Measurements from ENCODE around the gene PIK3CA.

Gene PIK3CA

GRCh38 chr3:179278151-179278550 is 130.0 kb downstream of the PIK3CA start:
- H2BK120ac ChIP-seq (ENCODE audit: insufficient read depth, low read length, poor library complexity), result no peak overlapping the region
- no peaks in the 10 kb centered on the region for H3K27me3 ChIP-seq (ENCODE audit: insufficient read depth, low read length)
- H3K79me2 ChIP-seq (ENCODE audit: control insufficient read depth, insufficient read depth, low read length, poor library complexity), result no peaks in the 10 kb centered on the region
- no peak overlapping the region for H2BK5ac ChIP-seq (ENCODE audit: low read depth, low read length, poor library complexity)
- no peak overlapping the region for H4K91ac ChIP-seq (ENCODE audit: low read depth, low read length)
- H3K27ac ChIP-seq (ENCODE audit: low read depth, low read length), result no peak overlapping the region
- no CpG with 5 or more reads among the region's 1 CpG for WGBS (ENCODE audit: extremely low coverage, insufficient coverage, insufficient read length)
- no peak overlapping the region for H3K9ac ChIP-seq (ENCODE audit: low read length)
- H2AFZ ChIP-seq (ENCODE audit: insufficient read depth, low read length, poor library complexity), result no peak overlapping the region
- no peak overlapping the region for H3K4ac ChIP-seq (ENCODE audit: low read depth, low read length)
- no peak for DNase-seq
- H3K4me2 ChIP-seq (ENCODE audit: low read length), result no peak overlapping the region
- peaks cover 0 to 2% of the 10 kb centered on the region in 2 experiments for H3K4me1 ChIP-seq (ENCODE audit: control insufficient read depth in 1 of 2, insufficient read depth in 2 of 2, low read length in 2 of 2)
- no peak overlapping the region for H3K18ac ChIP-seq (ENCODE audit: low read length)
- H4K8ac ChIP-seq (ENCODE audit: low read depth, low read length), result no peak overlapping the region
- no peaks in the 10 kb centered on the region for H3K36me3 ChIP-seq (ENCODE audit: control insufficient read depth in 1 of 2, insufficient read depth in 2 of 2, low read length in 2 of 2)
- H2AK5ac ChIP-seq (ENCODE audit: low read length), result no peak overlapping the region
- H4K12ac ChIP-seq (ENCODE audit: low read depth, low read length), result no peak overlapping the region
- no peak overlapping the region for H2BK12ac ChIP-seq (ENCODE audit: low read length)
- H3K23ac ChIP-seq (ENCODE audit: low read length), result no peak overlapping the region
- no peak overlapping the region for H3K14ac ChIP-seq (ENCODE audit: low read length)
- no peaks in the 10 kb centered on the region for H3K79me1 ChIP-seq (ENCODE audit: low read length)
- H3K4me3 ChIP-seq (ENCODE audit: low read depth, low read length), result no peak overlapping the region
- no peaks in the 10 kb centered on the region for H3K9me3 ChIP-seq (ENCODE audit: insufficient read depth, low read depth, low read length)

GRCh38 chr3:179278932-179279693 is 131.0 kb downstream of the PIK3CA start:
- Histone ChIP-seq H3K9ac (ENCODE audit: low read length) (no peak overlapping the region), H3K27me3 (ENCODE audit: insufficient read depth, low read length) (no peaks in the 10 kb centered on the region), H2BK12ac (ENCODE audit: low read length) (no peak overlapping the region), H3K14ac (ENCODE audit: low read length) (no peak overlapping the region), H3K18ac (ENCODE audit: low read length) (no peak overlapping the region), H3K4me3 (ENCODE audit: low read depth, low read length) (no peak overlapping the region), H4K12ac (ENCODE audit: low read depth, low read length) (no peak overlapping the region), H3K4me2 (ENCODE audit: low read length) (no peak overlapping the region), H2BK5ac (ENCODE audit: low read depth, low read length, poor library complexity) (no peak overlapping the region), H3K4me1 (ENCODE audit: control insufficient read depth in 1 of 2, insufficient read depth in 2 of 2, low read length in 2 of 2) (peaks cover 0 to 2% of the 10 kb centered on the region in 2 experiments), H3K9me3 (ENCODE audit: insufficient read depth, low read depth, low read length) (no peaks in the 10 kb centered on the region), H2AK5ac (ENCODE audit: low read length) (no peak overlapping the region), H3K79me1 (ENCODE audit: low read length) (no peaks in the 10 kb centered on the region), H2BK120ac (ENCODE audit: insufficient read depth, low read length, poor library complexity) (no peak overlapping the region), H4K8ac (ENCODE audit: low read depth, low read length) (no peak overlapping the region), H3K23ac (ENCODE audit: low read length) (no peak overlapping the region), H3K4ac (ENCODE audit: low read depth, low read length) (no peak overlapping the region), H3K79me2 (ENCODE audit: control insufficient read depth, insufficient read depth, low read length, poor library complexity) (no peaks in the 10 kb centered on the region), H2AFZ (ENCODE audit: insufficient read depth, low read length, poor library complexity) (no peak overlapping the region), H4K91ac (ENCODE audit: low read depth, low read length) (no peak overlapping the region), H3K36me3 (ENCODE audit: control insufficient read depth in 1 of 2, insufficient read depth in 2 of 2, low read length in 2 of 2) (no peaks in the 10 kb centered on the region), H3K27ac (ENCODE audit: low read depth, low read length) (no peak overlapping the region)
- DNase-seq, result no peak
- no CpG with 5 or more reads among the region's 4 CpGs for WGBS (ENCODE audit: extremely low coverage, insufficient coverage, insufficient read length)

GRCh38 chr3:179279837-179280236 is 131.7 kb downstream of the PIK3CA start:
- Histone ChIP-seq H2BK5ac (ENCODE audit: low read depth, low read length, poor library complexity) (no peak overlapping the region), H3K4me3 (ENCODE audit: low read depth, low read length) (no peak overlapping the region), H2BK12ac (ENCODE audit: low read length) (no peak overlapping the region), H4K8ac (ENCODE audit: low read depth, low read length) (no peak overlapping the region), H3K27me3 (ENCODE audit: insufficient read depth, low read length) (no peaks in the 10 kb centered on the region), H2BK120ac (ENCODE audit: insufficient read depth, low read length, poor library complexity) (no peak overlapping the region), H2AK5ac (ENCODE audit: low read length) (no peak overlapping the region), H3K27ac (ENCODE audit: low read depth, low read length) (no peak overlapping the region), H2AFZ (ENCODE audit: insufficient read depth, low read length, poor library complexity) (no peak overlapping the region), H3K9me3 (ENCODE audit: insufficient read depth, low read depth, low read length) (no peaks in the 10 kb centered on the region), H3K4me2 (ENCODE audit: low read length) (no peak overlapping the region), H3K79me2 (ENCODE audit: control insufficient read depth, insufficient read depth, low read length, poor library complexity) (no peaks in the 10 kb centered on the region), H3K4me1 (ENCODE audit: control insufficient read depth in 1 of 2, insufficient read depth in 2 of 2, low read length in 2 of 2) (peaks cover 0 to 2% of the 10 kb centered on the region in 2 experiments), H4K91ac (ENCODE audit: low read depth, low read length) (no peak overlapping the region), H3K36me3 (ENCODE audit: control insufficient read depth in 1 of 2, insufficient read depth in 2 of 2, low read length in 2 of 2) (no peaks in the 10 kb centered on the region), H3K79me1 (ENCODE audit: low read length) (no peaks in the 10 kb centered on the region), H3K9ac (ENCODE audit: low read length) (no peak overlapping the region), H3K14ac (ENCODE audit: low read length) (no peak overlapping the region), H3K4ac (ENCODE audit: low read depth, low read length) (no peak overlapping the region), H3K18ac (ENCODE audit: low read length) (no peak overlapping the region), H4K12ac (ENCODE audit: low read depth, low read length) (no peak overlapping the region), H3K23ac (ENCODE audit: low read length) (no peak overlapping the region)
- WGBS (ENCODE audit: extremely low coverage, insufficient coverage, insufficient read length), result no CpG with 5 or more reads among the region's 1 CpG
- DNase-seq, result no peak

- no peaks in the 10 kb centered on the region for H3K79me1 ChIP-seq (ENCODE audit: low read length)
- no peaks in the 10 kb centered on the region for H3K27me3 ChIP-seq (ENCODE audit: insufficient read depth, low read length)
- no CpG with 5 or more reads among the region's 3 CpGs for WGBS (ENCODE audit: extremely low coverage, insufficient coverage, insufficient read length)
- no peak overlapping the region for H3K9ac ChIP-seq (ENCODE audit: low read length)
- no peak overlapping the region for H4K12ac ChIP-seq (ENCODE audit: low read depth, low read length)
- no peak overlapping the region for H2BK120ac ChIP-seq (ENCODE audit: insufficient read depth, low read length, poor library complexity)
- no peaks in the 10 kb centered on the region for H3K9me3 ChIP-seq (ENCODE audit: insufficient read depth, low read depth, low read length)
- no peak overlapping the region for H4K8ac ChIP-seq (ENCODE audit: low read depth, low read length)
- no peaks in the 10 kb centered on the region for H3K36me3 ChIP-seq (ENCODE audit: control insufficient read depth in 1 of 2, insufficient read depth in 2 of 2, low read length in 2 of 2)
- no peak overlapping the region for H2BK12ac ChIP-seq (ENCODE audit: low read length)
- no peak for DNase-seq
- no peak overlapping the region for H3K4me3 ChIP-seq (ENCODE audit: low read depth, low read length)
- H3K4me1 ChIP-seq (ENCODE audit: control insufficient read depth in 1 of 2, insufficient read depth in 2 of 2, low read length in 2 of 2), result peaks cover 0 to 2% of the 10 kb centered on the region in 2 experiments
- H3K14ac ChIP-seq (ENCODE audit: low read length), result no peak overlapping the region
- no peak overlapping the region for H3K27ac ChIP-seq (ENCODE audit: low read depth, low read length)
- H3K79me2 ChIP-seq (ENCODE audit: control insufficient read depth, insufficient read depth, low read length, poor library complexity), result no peaks in the 10 kb centered on the region
- H2AFZ ChIP-seq (ENCODE audit: insufficient read depth, low read length, poor library complexity), result no peak overlapping the region
- H3K4me2 ChIP-seq (ENCODE audit: low read length), result no peak overlapping the region
- no peak overlapping the region for H3K18ac ChIP-seq (ENCODE audit: low read length)
- no peak overlapping the region for H2BK5ac ChIP-seq (ENCODE audit: low read depth, low read length, poor library complexity)
- no peak overlapping the region for H4K91ac ChIP-seq (ENCODE audit: low read depth, low read length)
- H3K4ac ChIP-seq (ENCODE audit: low read depth, low read length), result no peak overlapping the region
- no peak overlapping the region for H3K23ac ChIP-seq (ENCODE audit: low read length)
- no peak overlapping the region for H2AK5ac ChIP-seq (ENCODE audit: low read length)
Measured at GRCh38 chr3:179281825-179282224, 133.7 kb downstream of the PIK3CA start.
